Common myeloid progenitor, CD34-positive (primary cell): ENCODE data around the gene FUS.
A peak's percentile ranks its signal among the peaks of the same experiment; 100 is the strongest.

ENCODE experiments used
- CTCF ChIA-PET: fragments of 350-600 bp; sonication (Branson Sonifier 250); formaldehyde crosslinking; loops from one replicate; lab custom pipeline; 2021; ENCODE audit warnings: antibody characterized with exemption; lab: Charles Lee
- POLR2A ChIA-PET: fragments of 350-600 bp; sonication (Branson Sonifier 250); formaldehyde crosslinking; loops from one replicate; lab custom pipeline; 2021; ENCODE audit warnings: antibody characterized with exemption; lab: Charles Lee
- DNase-seq, 3 donors: peaks; one replicate each; pipeline versions ENCODE4 v3.0.0 to v3.0.0-alpha.2; 2013
- H3K27ac ChIP-seq, 2 experiments: 1 replicate in 1 of 2; 2 replicates in 1 of 2; pipeline ENCODE4 v1.7.0; 2013; ENCODE audit warnings: inconsistent platforms in 2 of 2, low read length in 2 of 2, mild to moderate bottlenecking in 2 of 2, low read depth in 1 of 2, moderate library complexity in 1 of 2; ENCODE audit not compliant: severe bottlenecking in 2 of 2, insufficient read depth in 1 of 2, poor library complexity in 1 of 2
- H3K27me3 ChIP-seq, 5 experiments: replicated peaks in 2 of 5; 1 replicate in 3 of 5; 2 replicates in 2 of 5; pipeline versions ENCODE4 v1.6.1 to v1.7.0; 2013; ENCODE audit warnings: low read length in 4 of 5, mild to moderate bottlenecking in 2 of 5, moderate library complexity in 2 of 5, inconsistent platforms in 1 of 5; ENCODE audit not compliant: insufficient read depth in 5 of 5, control insufficient read depth in 4 of 5
- H3K36me3 ChIP-seq, 4 experiments: 1 replicate in 2 of 4; 2 replicates in 2 of 4; pipeline versions ENCODE4 v1.6.1 to v1.7.0; 2013; ENCODE audit warnings: low read length in 3 of 4, control low read depth in 1 of 4, mild to moderate bottlenecking in 1 of 4; ENCODE audit not compliant: control insufficient read depth in 4 of 4, insufficient read depth in 4 of 4
- H3K4me1 ChIP-seq, 4 experiments: 1 replicate in 3 of 4; 2 replicates in 1 of 4; pipeline versions ENCODE4 v1.6.1 to v1.7.1; 2013; ENCODE audit warnings: low read length in 3 of 4, mild to moderate bottlenecking in 3 of 4, control low read depth in 1 of 4, inconsistent platforms in 1 of 4, moderate library complexity in 1 of 4; ENCODE audit not compliant: control insufficient read depth in 4 of 4, insufficient read depth in 4 of 4; ENCODE audit errors: control extremely low read depth in 1 of 4
- H3K4me3 ChIP-seq, 7 experiments: 1 replicate in 4 of 7; 2 replicates in 3 of 7; pipeline versions ENCODE4 v1.5.1 to v1.7.0; 2013; ENCODE audit warnings: mild to moderate bottlenecking in 7 of 7, low read length in 6 of 7, moderate library complexity in 6 of 7, inconsistent platforms in 2 of 7, low read depth in 2 of 7, control low read depth in 1 of 7; ENCODE audit not compliant: insufficient read depth in 4 of 7, control insufficient read depth in 1 of 7; ENCODE audit errors: extremely low read depth in 1 of 7
- H3K9me3 ChIP-seq, 5 experiments: 1 replicate in 4 of 5; 2 replicates in 1 of 5; pipeline versions ENCODE4 v1.6.1 to v1.7.1; 2013; ENCODE audit warnings: low read length in 4 of 5, mild to moderate bottlenecking in 2 of 5, inconsistent platforms in 1 of 5, low read depth in 1 of 5, moderate library complexity in 1 of 5; ENCODE audit not compliant: control insufficient read depth in 4 of 5, insufficient read depth in 2 of 5; ENCODE audit errors: control extremely low read depth in 1 of 5
- WGBS: methylation state at CpG from one replicate; pipeline ENCODE4 v1.1.5; 2013; ENCODE audit not compliant: insufficient coverage; 5-methylcytosine and 5-hydroxymethylcytosine counted together

Gene FUS

DNA sequence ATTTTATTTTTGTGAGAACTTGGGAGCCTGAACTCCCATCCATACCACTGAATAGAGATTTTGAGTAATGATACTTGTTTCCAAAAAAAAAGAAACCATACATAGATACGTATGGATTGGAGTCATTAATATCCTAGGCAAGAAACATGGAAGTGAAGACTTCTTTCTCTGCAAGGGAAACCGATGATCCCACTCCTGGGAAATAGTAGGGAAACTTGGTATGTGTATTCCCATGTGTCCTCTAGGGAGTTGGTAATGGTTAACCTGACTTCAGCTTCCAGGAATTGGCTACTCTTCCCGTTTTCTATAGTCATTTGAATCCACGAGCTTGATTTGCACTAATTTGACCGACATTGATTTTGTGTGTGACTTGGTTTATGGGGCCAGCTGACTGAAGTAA is 5.4 kb downstream of the FUS start:
- Histone ChIP-seq H3K36me3 (peaks cover 46 to 89% (median 74%) of the 10 kb centered on the region in 4 experiments), H3K9me3 (no peaks in the 10 kb centered on the region), H3K4me1 (peaks cover 21 to 55% (median 38%) of the 10 kb centered on the region in 4 experiments), H3K4me3 (no peak overlapping the region), H3K27me3 (no peaks in the 10 kb centered on the region), H3K27ac (peak overlapping the region in 1 of 2 experiments; percentile 21)
- ChIA-PET POLR2A (interaction anchor here (0.6 kb wide), 1 partner anchor 13 kb away, joined by 3 read pairs; no protein-coding TSS in a partner anchor), CTCF (no interaction called here)
- 94% methylated on average over 2 of the region's 5 CpGs for WGBS
- no peak for DNase-seq

DNA sequence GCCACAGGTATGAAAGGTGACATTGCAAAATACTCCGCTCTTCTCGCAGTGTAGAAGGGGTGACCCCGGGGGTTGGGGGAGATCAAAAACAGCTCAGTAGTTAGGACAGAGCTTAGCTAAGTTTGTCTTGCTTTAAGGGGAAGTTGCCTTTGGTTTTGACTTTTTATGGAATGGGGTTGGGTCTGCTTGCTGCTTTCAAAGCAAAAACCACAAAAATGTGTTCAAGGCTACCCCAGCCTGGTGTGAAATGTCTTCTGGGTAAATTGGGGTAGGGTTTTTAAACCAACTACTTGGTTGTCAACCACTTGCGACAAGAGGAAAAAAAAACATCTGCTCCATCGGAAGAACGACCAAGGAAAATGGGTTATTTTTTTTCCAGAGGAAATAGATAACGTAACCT is 6.2 kb downstream of the FUS start:
- POLR2A ChIA-PET = no interaction called here
- 82% methylated on average over 7 of the region's 7 CpGs for WGBS
- Histone ChIP-seq H3K27ac (no peak overlapping the region), H3K36me3 (peaks cover 51 to 96% (median 82%) of the 10 kb centered on the region in 4 experiments), H3K4me1 (peaks cover 21 to 52% (median 33%) of the 10 kb centered on the region in 4 experiments), H3K27me3 (no peaks in the 10 kb centered on the region), H3K4me3 (peak overlapping the region in 1 of 7 experiments; percentile 0), H3K9me3 (no peaks in the 10 kb centered on the region)
- peak in 2 of 3 donors; percentile 51 to 55 for DNase-seq
- CTCF ChIA-PET = no interaction called here

DNA sequence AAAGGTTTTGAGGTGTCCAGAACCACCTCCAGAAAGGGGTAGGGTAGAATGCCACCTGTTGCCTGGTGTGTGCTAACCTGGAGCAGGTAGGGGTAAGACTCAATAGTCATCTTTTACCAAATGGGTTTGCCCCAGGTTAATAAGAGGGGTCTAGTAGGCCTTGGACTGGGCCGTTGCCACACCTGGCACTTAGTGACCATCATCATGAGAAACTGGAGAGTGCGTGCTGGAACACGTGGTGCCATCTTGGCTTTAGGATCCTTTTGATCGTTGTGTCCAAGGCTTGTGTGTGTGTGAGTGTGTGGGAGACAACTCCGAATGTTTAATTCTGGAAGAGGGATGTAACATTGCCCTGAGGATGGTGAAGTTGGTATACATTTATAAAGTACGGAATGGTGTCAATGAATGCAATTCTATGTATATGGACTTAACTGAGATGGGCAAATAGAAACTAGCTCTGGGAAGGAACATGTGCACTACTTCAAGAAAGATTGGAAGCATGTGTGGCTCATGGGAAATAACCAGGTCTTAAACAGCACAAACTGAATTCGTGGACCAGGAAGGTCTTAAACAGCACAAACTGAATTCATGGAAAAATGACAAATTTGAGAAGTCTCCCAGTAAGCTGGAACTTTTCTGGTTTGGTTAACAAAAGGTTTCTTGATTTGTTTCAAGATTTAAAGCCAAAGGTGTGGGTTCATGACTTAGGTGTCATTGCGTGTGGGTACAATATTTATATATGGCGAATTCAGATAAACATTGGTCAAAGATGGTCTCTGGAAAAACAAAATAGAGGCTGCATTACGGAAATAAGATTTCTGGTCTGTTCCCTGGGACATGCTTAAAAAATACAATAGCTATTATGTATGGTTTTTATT is 7.2 kb downstream of the FUS start:
- CTCF ChIA-PET = interaction anchor here (1.2 kb wide), 1 partner anchor 14 kb away, joined by 3 read pairs; no protein-coding TSS in a partner anchor
- 91% methylated on average over 8 of the region's 10 CpGs for WGBS
- Histone ChIP-seq H3K9me3 (no peaks in the 10 kb centered on the region), H3K27ac (peak overlapping the region in 1 of 2 experiments; percentile 10), H3K4me1 (peaks cover 16 to 42% (median 25%) of the 10 kb centered on the region in 4 experiments), H3K4me3 (no peak overlapping the region), H3K27me3 (no peaks in the 10 kb centered on the region), H3K36me3 (peaks cover 59 to 99% (median 90%) of the 10 kb centered on the region in 4 experiments)
- POLR2A ChIA-PET = interaction anchor here (1.0 kb wide), 1 partner anchor 15 kb away, joined by 3 read pairs; the partner anchor contains the start of gene PYCARD
- DNase-seq = no peak

DNA sequence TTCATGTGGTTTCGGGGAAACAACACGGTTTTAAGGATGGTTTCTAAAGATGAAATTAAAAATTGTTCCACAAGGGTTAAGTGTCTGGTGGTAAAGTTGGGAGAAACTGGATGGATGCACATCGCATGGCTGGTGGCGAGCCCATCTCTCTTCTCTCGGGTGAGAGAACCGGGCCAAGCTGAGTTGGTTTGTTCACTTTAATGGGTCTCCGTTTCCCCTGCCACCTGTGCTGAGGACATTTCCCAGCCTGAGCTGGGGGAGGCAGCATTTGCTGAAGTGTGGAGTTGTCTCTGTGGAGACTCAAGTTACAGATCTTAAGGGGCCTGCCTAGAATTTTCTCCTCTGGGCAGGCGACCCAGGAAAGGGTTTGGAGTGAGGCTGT is 7.9 kb downstream of the FUS start:
- POLR2A ChIA-PET = interaction anchor here (1.0 kb wide), 1 partner anchor 14 kb away, joined by 3 read pairs; the partner anchor contains the start of gene PYCARD
- Histone ChIP-seq H3K9me3 (no peaks in the 10 kb centered on the region), H3K4me1 (peaks cover 9 to 36% (median 21%) of the 10 kb centered on the region in 4 experiments), H3K36me3 (peaks cover 58 to 99% (median 90%) of the 10 kb centered on the region in 4 experiments), H3K27me3 (no peaks in the 10 kb centered on the region), H3K4me3 (no peak overlapping the region), H3K27ac (peak overlapping the region in 1 of 2 experiments; percentile 10)
- WGBS = 95% methylated on average over 7 of the region's 8 CpGs
- CTCF ChIA-PET = interaction anchor here (1.2 kb wide), 1 partner anchor 13 kb away, joined by 3 read pairs; no protein-coding TSS in a partner anchor
- DNase-seq = no peak

DNA sequence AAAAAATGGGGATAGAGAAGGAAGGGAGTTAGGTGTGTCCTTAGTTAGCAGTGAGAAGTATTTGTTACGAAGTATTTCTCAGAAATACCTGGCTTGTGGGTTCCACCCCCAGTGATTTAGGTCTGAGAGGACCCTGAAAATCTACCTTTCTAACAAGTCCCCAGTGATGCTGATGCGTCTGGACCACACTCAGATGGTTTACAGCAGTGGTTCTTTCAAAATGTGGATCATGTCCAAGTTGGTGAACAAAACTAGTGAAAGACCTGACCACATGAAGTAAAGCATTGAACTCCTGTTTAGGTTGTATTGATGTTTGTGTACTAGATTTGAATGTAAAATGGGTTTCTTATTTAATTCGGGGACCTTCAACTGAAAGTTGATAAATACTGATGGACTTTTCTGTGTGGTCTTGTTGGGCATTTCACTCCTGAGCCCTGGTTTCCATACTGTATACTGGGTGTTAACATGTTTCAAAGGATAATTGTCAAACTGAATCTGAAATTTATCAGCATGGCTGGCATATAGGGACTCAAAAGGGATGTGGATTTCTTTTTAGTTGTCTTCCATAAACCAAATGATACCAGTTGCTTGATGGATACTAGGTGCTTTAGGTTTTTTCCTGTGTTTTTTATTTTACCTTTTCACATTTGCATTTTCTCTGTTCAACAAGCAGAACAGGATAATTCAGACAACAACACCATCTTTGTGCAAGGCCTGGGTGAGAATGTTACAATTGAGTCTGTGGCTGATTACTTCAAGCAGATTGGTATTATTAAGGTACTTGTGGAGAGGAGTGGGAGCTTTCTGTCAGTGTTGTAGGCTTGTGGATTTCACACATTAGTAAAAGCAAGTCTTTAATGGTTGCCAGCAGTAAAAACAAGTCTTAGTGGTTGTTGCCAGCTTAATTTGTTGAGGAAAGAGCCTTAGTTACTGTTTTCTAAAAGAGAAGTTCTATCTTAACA is 8.8 kb downstream of the FUS start:
- CTCF ChIA-PET = interaction anchor here (1.2 to 1.5 kb wide), 2 partner anchors 12 kb away, joined by 3 to 4 read pairs; no protein-coding TSS in a partner anchor
- DNase-seq = no peak
- Histone ChIP-seq H3K27me3 (no peaks in the 10 kb centered on the region), H3K36me3 (peaks cover 55 to 98% (median 89%) of the 10 kb centered on the region in 4 experiments), H3K9me3 (no peaks in the 10 kb centered on the region), H3K4me1 (peaks cover 4 to 27% (median 14%) of the 10 kb centered on the region in 4 experiments), H3K27ac (peak overlapping the region in 1 of 2 experiments; percentile 1), H3K4me3 (no peak overlapping the region)
- 94% methylated on average over 3 of the region's 3 CpGs for WGBS
- POLR2A ChIA-PET = interaction anchor here (1.3 to 2.1 kb wide), 2 partner anchors 9 to 10 kb away, joined by 8 to 10 read pairs; partner anchors contain the start of gene FUS

DNA sequence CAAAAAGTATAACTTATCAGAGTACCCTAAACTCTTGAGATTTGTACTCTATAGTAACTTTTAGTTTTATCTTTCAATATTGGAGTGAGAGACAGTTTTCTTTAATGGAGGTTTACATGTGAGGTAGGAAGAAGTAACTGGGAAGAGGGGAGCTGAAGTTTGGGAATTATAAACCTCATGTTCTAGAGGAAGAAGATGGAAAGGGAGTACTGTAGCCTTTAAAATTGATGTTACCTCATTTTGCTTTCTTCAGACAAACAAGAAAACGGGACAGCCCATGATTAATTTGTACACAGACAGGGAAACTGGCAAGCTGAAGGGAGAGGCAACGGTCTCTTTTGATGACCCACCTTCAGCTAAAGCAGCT is 9.5 kb downstream of the FUS start:
- Histone ChIP-seq H3K4me3 (no peak overlapping the region), H3K27me3 (no peaks in the 10 kb centered on the region), H3K27ac (peak overlapping the region in 1 of 2 experiments; percentile 1), H3K9me3 (no peaks in the 10 kb centered on the region), H3K36me3 (peaks cover 55 to 99% (median 88%) of the 10 kb centered on the region in 4 experiments), H3K4me1 (peaks cover 0 to 22% (median 12%) of the 10 kb centered on the region in 4 experiments)
- POLR2A ChIA-PET = interaction anchor here (1.3 to 2.1 kb wide), 2 partner anchors 9 kb away, joined by 8 to 10 read pairs; partner anchors contain the start of gene FUS
- CTCF ChIA-PET = interaction anchor here (1.5 kb wide), 1 partner anchor 12 kb away, joined by 4 read pairs; no protein-coding TSS in a partner anchor
- WGBS = 83% methylated on average over 2 of the region's 2 CpGs
- no peak for DNase-seq
